ENCODE results near the gene TNPO3.

TNPO3 gene

GRCh38 chr7:129094501-129094900, 39.6 kb upstream of the TNPO3 start:
- TF ChIP-seq, protein P1, sequence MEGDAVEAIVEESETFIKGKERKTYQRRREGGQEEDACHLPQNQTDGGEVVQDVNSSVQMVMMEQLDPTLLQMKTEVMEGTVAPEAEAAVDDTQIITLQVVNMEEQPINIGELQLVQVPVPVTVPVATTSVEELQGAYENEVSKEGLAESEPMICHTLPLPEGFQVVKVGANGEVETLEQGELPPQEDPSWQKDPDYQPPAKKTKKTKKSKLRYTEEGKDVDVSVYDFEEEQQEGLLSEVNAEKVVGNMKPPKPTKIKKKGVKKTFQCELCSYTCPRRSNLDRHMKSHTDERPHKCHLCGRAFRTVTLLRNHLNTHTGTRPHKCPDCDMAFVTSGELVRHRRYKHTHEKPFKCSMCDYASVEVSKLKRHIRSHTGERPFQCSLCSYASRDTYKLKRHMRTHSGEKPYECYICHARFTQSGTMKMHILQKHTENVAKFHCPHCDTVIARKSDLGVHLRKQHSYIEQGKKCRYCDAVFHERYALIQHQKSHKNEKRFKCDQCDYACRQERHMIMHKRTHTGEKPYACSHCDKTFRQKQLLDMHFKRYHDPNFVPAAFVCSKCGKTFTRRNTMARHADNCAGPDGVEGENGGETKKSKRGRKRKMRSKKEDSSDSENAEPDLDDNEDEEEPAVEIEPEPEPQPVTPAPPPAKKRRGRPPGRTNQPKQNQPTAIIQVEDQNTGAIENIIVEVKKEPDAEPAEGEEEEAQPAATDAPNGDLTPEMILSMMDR (IDR thresholded peaks at IDR 0.05; ENCODE audit: low read depth, low read length), result no peak

GRCh38 chr7:129093867-129094456, 39.1 kb upstream of the TNPO3 start:
- H3K4me3 ChIP-seq (ENCODE audit: low read depth, low read length), result no peak overlapping the region
- TF ChIP-seq, protein P1 (IDR thresholded peaks at IDR 0.05; ENCODE audit: low read depth, low read length), result no peak

More at GRCh38 chr7:129094501-129094900, 39.6 kb upstream of the TNPO3 start:
- no peak overlapping the region for H3K4me3 ChIP-seq (ENCODE audit: low read depth, low read length)

- no peak overlapping the region for H3K4me3 ChIP-seq (ENCODE audit: low read depth, low read length)
- TF ChIP-seq, protein P1 (IDR thresholded peaks at IDR 0.05; ENCODE audit: low read depth, low read length), result peak; percentile 99
These were observed 36.6 kb upstream of the TNPO3 start for GRCh38 chr7:129091484-129092002.

- TF ChIP-seq, protein P1 (IDR thresholded peaks at IDR 0.05; ENCODE audit: low read depth, low read length), result no peak
- no peak overlapping the region for H3K4me3 ChIP-seq (ENCODE audit: low read depth, low read length)
These were observed 35.5 kb upstream of the TNPO3 start for GRCh38 chr7:129090300-129090907.

GRCh38 chr7:129089521-129090212, 34.8 kb upstream of the TNPO3 start:
- H3K4me3 ChIP-seq (ENCODE audit: low read depth, low read length), result no peak overlapping the region
- TF ChIP-seq, protein P1 (IDR thresholded peaks at IDR 0.05; ENCODE audit: low read depth, low read length), result no peak

GRCh38 chr7:129084801-129085551, 30.1 kb upstream of the TNPO3 start:
- TF ChIP-seq, protein P1 (IDR thresholded peaks at IDR 0.05; ENCODE audit: low read depth, low read length), result no peak
- H3K4me3 ChIP-seq (ENCODE audit: low read depth, low read length), result no peak overlapping the region
